NOMO-1 (cell line): Measurements from ENCODE around the gene P2RY12.

ENCODE experiments used
- DNase-seq, 2 experiments: peaks; one replicate each; lab custom pipeline; 2025; ENCODE audit not compliant: unreplicated experiment in 2 of 2; lab: John Stamatoyannopoulos, UW

Gene P2RY12

DNA sequence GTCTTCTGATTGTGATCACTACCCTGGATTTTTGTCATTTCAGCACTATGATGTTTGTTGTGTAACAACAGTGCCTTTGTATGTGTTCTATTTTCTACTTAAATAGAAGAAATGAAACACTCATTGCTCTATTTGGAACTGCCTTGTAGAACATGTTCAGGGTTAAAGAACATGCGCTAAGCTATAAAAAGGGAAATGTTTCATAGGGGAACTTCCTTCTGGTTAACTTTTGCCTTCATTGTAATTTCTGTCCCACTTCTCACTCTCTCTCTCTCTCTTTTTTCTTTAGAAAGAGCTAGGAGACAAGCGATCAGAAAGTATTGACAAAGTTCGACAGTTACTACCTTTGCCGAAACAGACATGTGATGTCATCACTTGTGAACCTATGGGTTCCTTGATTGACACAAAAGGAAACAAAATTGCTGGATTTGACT is at the start of gene P2RY12:
Gene P2RY12, minus strand, starts transcription at position 13 of the 434 bp plus-strand sequence. CDS start 45,908 bp downstream, outside the sequence.
- peak; percentile 75 to 95 for DNase-seq

DNA sequence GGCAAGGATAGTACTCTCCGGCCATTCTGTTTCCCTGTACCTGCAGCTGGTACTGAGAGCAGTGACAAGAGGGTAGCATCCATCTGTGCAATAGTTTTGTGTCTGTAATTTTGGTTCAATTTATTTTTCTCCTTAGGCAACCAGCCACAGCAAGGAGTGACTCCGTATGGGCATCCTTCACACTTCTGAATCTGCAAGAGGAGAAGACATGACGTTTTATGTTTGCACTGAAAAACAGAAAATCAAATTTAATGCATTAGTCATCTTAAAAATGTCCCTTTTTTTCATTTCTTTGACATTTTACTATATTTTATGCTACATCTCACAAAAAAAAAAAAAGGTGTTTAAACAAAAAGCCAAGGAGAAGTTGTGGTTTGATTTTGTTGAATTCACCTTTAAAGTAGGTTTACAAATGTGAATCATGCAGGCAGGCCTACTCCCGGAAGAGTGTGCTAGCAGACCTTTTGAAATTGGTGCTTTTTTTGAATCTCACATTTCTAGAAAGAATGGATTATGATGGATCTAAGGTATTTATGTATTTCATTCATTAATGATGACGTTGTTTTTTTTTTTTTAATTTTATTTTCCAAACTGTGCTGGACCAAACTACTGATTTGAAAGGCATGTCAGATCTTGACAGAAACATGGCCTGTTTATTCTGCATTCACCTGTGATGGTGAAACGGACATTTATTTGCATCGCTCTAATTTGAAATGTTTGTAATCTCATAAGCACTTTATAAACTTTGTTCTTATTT is 48.2 kb upstream of the P2RY12 start:
- no peak for DNase-seq

DNA sequence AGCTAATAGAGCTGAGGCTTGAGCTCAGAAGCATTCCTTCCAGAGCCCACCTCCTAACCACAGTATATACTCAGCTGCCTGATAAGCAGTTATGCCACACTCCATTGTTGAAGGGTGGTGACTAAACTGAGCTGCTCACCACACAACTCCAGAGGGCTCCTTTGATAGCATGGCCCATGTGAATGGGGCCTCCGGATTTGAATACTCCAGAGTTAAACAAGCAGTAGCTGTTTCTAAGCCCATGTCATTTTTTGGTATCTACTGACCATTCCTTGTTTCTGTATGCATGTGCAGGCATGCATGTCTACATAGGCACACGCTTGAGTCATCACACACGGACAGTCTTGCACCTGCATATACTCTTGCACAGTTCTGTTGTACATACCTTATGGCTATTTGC is 47.4 kb upstream of the P2RY12 start:
- no peak for DNase-seq

DNA sequence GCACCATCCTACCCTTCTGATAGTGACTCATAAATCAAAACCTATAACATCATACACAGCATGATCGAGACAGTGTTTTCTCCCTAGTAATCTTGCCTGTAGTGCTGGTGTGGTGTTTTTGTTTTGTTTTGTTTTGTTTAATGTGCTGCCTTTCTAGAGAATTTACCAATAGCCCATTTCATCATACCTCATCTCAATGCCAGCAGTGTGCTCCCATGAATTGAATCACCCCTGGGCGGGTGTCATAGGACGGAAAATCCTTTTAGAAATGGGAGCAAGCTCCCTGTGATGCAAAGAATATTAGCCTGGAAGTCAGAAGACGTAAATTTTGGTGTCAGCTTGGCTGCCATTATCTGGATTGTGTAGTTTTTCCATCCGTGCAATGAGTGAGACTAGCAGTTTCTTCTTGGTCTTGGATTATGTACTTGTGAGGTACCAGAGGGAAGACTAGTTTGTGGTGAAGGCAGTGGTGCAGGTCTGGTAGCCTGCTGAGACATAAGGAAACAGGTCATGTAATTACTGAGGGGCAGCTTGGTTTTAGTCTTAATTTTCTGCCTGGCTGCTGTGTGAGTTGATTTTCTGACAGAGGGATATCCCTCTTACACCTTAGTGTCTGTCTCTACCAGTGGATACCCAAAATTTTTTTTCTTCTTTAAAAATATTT is 46.4 kb upstream of the P2RY12 start:
- DNase-seq: no peak

DNA sequence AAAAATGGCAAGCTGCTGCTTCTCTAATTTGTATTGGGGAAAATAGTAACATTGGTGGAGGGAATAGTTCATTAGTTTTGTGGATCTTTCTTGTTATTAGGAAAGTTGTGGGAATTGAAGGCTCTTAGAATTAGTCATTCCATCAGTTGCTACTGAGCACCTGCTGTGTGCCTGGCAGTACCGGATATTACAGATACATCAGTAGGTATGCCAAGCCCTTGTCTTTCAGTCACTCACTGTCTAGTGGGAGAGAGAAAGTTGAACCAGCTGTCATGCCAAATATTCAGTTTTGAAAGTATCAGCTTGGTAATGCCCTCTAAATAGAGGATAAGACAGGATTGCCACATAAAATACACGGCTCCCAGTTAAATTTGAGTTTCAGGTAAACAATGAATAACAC is 43.8 kb upstream of the P2RY12 start:
- no peak for DNase-seq

DNA sequence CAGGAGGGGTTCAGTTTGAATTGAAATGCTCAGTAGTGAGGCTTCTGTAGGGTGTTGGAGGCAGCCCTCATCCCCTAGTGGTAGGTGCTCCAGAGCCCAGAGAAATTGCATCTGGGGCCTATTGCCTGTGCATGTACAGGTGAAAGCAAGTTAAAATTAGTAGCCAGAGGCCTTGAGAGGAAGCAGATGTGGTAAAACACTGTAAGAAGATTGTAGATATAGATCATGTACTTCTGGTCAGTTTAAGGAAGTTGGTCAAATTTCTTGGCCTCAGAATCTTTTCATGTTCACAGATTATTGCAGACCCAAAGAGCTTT is 41.7 kb upstream of the P2RY12 start:
- DNase-seq: peak; percentile 32 to 85

DNA sequence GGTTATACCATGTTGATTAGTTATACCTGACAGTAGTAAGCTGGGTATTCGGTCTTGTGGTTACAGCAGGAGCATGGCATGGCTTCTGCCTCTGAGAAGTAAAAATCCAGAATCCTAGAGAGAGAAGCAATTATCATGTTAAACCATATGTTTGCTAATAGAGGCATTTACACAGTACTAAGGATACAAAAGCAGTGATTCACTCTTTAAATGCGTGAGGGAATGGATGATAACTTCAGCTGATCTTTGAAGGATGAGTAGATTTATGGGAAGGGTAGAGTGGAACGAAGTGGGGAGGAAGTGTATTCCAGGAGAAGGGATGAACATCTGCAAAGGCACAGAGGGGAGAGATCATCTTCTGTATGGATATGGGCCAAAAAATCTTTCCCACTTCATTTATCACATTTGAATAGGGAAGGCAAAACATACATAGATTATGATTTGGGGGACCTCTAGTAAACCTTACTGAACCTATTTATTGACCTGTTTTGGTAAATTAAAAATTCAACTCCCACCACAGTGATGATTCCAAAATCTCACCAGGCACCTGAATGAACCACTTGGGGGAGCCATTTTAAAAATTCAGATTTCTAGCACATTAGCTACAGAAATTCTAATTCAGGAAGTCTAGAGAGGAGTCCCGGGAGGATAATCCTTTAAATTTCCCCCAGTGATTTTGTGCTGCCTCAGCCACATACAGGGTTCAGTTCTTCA is 41.2 kb upstream of the P2RY12 start:
- DNase-seq: peak in 1 of 2 experiments; percentile 37

DNA sequence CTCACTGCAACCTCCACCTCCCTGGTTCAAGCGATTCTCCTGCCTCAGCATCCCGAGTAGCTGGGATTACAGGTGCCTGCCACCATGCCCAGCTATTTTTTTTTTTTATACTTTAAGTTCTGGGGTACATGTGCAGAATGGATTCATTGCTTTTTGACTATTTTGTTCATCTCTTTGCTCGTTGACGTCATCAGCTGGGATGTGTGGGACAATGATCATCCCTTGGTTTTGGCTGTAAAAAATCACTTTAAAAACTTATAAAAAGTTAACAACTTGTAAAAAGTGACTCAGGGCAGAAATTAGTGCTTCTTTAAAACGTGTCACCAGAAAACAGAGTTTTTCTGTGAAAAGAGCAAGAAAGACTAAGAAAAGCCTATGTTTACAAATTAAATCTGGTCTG is 38.5 kb upstream of the P2RY12 start:
- DNase-seq: no peak

DNA sequence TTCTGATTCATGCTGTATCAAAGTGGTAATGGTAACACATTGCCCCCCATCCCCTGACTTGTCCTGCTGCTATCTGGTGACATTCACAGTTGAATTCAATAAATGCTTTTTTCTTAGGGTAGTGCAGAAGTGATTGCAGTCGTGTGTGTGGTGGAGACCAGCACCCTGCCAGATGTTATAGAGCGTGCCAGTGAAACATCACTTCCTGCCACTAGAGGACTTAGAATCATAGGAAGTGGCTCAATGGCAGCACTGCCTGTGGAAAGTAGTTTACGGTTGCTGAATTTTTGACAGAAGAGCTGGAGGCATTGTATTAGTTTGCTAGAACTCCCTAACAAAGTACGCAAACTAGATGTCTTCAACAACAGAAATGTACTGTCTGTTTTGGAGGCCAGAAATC is 37.4 kb upstream of the P2RY12 start:
- peak; percentile 9 to 45 for DNase-seq

DNA sequence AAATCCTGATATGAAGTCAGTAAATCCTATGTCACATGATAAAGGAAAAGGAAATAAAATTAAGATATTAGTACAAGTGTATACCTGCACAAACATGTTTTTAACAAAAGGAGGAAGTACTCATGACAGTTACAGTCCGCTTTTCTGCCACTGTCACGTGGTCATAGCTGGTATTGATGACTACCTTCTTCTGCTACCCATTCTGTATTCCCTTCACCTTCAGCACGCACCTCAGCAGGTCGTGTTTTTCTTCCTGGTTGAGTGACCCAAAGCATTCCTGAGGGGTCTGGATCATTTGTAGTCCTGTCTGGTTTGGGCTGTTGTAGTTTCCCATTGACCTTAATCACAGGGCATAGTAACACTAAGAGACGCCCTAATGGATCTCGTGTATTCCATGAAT is 35.3 kb upstream of the P2RY12 start:
- no peak for DNase-seq

DNA sequence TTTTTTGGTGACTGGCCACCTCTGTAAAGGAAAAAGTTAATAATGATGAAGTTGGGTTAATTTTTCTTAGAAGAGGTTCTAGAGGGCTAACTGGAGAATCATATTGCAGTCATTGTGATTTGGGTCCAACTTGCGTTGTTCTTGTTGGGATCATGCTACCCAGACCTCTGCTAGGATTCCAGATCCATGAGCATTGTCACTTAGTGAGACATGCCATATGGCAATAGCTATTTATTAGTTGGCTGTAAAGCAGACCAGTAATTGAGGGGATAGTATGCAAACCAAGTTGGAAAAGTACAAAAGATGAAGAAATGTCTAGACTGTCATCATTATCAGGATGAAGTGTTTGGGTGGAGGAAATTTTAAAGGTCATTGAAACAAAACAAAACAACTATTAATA is 30.7 kb upstream of the P2RY12 start:
- no peak for DNase-seq

DNA sequence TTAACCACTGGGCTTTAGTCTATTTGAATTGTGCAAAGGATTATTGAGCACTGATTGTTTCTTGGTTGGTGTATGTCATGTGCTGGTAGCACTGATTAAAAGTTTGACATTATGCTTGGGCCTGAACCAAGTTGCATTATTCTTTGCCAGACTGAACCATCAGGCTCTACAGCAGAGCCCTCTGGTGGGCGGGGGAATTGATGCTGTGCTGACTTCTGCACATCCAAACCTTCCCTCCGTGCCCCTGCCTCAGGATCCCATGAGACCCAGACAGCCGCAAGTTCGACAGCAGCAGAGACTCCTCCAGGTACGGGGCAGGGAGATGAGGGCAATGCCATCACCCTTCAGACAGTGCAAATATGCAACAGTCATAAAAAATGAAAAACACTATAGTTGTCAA is 28.4 kb upstream of the P2RY12 start:
- DNase-seq: no peak

DNA sequence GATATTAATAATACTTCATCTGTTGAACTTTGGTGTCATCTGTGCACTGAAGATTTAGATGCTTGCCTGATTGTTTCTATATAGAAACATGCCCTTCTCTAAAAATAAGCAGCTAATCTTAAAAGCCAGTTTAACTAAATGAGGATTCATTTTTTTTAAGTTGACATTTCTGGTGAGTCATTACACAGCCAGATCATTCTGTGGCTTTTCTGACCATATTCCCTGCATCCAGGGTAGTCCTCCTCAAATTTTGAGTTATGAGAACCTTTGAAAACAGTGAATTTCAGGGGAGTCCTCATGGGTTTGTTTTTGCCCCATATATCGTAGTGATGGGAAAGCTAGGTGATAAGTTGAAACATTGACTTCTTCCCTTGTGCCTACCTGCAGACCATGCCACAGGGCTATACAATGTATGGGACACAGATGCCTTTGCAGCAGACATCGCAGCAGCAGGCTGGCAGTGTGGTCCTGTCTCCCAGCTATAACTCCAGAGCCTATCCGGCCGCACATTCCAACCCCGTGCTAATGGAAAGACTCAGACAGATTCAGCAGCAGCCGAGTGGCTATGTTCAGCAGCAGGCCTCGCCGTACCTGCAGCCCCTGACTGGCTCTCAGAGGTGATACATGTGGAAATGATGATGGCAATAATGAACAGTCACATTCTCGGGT is 26.5 kb upstream of the P2RY12 start:
- DNase-seq: no peak

DNA sequence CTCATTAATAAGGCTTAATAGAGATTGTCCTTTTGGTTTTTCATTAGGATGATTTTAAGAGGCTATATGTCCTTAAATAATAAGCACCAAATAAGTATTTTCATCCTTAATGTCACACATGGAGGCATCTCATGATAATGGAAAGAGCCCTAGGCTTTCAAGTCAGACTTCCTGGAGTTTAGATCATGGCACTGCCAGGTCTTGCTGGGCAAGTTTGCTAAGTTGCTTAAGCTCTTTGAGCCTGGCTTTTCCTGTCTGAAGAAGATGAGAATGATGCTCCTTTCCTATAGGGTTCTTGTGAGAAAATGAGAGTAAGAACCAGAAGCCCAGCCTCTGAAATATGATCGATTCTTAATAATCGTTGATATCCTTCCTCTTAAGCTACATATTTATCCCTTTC is 23.4 kb upstream of the P2RY12 start:
- DNase-seq: no peak

DNA sequence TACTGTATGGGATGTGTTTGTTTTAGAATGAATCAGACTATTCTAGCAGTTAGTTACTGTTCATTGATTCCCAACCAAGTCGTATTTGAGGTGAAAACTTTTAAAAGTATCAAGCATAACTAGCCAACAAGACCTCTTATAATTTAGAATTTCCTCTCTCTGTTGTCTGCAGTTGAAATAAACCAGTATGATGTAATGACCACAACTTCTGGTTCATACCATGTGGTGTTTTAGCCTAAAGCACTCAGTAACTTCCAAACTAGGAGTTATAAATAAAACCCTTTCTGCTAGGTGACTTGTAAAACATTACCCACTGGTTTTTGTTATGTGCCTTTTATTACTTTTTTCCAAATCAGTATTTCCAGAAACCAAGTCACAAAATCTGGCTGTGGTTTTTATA is 19.8 kb upstream of the P2RY12 start:
- peak; percentile 36 to 78 for DNase-seq

DNA sequence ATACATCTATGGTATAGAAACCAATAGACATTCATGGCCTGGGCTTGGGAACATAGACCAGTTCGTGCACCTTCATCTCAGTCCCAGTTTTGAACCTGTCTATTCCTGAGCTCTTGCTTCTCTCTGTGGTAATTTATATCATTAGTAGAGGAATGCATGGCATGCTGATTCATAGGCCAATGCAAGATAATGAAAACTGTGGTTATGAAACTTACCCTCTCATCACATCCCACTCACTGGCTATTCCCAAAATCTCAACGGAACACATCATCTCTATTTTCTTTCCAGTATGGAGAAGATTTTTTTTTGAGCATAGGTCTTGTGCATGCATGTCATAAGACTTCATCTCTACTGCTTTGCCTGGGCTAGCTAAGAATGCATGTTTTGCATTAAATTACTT is 18.7 kb upstream of the P2RY12 start:
- DNase-seq: no peak

DNA sequence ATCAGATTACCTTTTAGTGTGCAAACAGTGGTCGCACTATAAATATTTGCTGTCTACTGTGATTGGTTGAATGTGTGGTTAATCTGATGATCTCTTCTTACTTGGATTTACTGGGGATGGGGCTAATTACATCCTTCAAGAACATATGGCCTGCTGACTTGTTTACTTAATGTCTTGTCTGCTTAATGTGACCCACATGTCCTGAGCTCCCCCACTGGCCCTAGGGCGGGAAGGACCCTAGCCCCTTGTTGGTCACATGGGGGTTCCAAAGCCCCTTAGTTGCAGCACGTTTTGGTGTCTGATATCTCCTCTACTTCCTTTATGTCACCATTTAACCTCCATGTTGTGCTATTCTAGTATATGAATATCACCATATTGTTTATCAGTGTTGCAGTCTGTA is 17.8 kb upstream of the P2RY12 start:
- no peak for DNase-seq

DNA sequence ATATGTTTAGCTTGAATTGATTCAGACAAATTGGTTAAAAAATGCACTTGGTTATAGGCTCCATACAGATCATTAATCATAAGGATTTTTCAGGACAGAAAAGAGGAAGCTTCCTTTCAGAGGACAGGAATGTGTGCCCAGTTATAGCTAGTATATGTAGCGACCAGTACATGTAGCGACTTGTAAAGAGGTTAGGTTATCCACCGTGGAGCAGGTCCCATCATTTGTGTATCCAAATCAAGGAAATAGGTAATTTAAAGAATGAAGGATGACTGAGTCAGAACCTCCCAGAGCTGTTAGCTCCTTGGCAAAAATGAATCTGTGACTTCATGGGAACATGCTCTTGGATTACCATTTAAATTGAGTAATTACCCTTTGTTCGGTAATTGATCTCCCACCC is 15.8 kb upstream of the P2RY12 start:
- no peak for DNase-seq

DNA sequence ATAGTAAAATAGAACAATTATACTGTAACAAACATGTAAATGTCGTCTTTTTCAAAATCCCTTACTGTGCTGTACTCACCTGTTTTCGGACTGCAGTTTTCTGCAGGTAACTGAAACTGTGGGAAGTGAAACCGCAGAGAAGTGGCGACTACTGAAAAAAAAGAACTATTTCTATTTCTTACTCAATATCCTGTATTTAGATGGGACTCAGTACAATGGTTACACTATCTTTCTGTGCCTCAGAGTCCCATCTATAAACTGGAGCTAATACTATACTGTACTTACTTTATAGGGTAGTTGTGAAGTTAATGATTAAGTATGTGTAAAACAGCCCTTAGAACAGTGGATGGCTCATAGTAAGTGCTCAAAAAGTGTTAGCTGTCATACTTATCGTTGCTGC is 14.3 kb upstream of the P2RY12 start:
- DNase-seq: peak; percentile 44 to 82

DNA sequence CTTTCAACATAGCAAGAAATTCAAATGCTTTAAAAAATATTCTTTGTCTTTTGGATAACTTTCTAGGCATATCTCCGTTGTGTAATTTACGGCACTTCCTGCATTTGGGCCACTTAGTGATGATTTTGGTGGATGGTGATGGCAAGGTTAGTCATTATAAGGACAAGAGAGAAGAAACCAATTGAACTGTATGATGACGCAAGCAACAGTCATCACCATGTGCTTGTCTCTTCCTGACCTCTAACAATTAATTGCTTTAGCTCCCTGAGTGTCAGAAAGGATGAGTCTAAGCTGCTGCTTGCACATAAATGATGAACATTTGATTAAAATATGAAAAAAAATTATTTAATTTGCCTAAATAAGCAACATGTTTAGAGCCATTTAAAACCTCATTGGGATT is 11.3 kb upstream of the P2RY12 start:
- peak; percentile 19 to 76 for DNase-seq

DNA sequence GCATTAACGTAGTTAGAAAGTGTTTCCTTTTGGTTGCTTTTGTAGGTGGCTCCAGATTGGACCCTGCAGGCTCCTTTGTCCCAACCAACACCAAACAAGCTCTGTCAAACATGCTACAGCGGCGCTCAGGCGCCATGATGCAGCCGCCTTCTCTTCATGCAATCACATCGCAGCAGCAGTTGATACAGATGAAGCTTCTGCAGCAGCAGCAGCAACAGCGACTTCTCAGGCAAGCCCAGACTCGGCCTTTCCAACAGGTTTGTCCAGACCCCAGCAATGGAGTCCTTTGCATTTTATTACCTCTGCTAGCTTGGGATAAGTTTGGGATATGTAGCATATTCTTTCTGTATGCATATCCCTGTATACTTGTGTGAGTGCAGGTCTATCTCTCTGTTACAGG is 10.1 kb upstream of the P2RY12 start:
- no peak for DNase-seq
